ENCODE data around the gene BIRC6.

BIRC6 gene

GRCh38 chr2:32375228-32375892, 18.5 kb downstream of the BIRC6 start:
- no peak for DNase-seq

- no peak for DNase-seq
Observed at GRCh38 chr2:32376756-32377155, 19.9 kb downstream of the BIRC6 start.

- DNase-seq = no peak
Observed at GRCh38 chr2:32377928-32378327, 21.1 kb downstream of the BIRC6 start.

- DNase-seq = no peak
Observed at GRCh38 chr2:32379352-32379751, 22.5 kb downstream of the BIRC6 start.

GRCh38 chr2:32383858-32384257, 27.0 kb downstream of the BIRC6 start:
- no peak for DNase-seq

- no peak for DNase-seq
Observed at GRCh38 chr2:32384529-32384928, 27.7 kb downstream of the BIRC6 start.

DNA sequence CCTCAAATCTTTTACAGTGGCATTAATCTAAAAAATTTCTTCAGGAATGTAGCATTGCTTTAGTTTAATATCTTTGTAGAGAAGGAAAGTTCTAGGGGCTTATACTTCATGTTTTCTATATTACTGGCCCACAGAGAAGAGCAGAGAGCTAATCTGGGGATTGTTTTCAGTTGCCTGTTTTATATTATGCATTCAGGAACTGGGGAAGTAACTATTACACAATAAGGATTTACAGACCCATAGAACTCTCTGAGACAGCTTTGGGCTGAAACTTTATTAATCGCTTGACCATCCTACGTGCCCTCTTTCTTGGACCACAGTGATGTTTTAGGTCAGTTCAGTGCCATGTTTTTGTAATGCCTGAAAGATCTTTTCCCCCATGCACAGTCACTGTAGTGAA, 29.9 kb downstream of the BIRC6 start:
- no peak for DNase-seq

DNA sequence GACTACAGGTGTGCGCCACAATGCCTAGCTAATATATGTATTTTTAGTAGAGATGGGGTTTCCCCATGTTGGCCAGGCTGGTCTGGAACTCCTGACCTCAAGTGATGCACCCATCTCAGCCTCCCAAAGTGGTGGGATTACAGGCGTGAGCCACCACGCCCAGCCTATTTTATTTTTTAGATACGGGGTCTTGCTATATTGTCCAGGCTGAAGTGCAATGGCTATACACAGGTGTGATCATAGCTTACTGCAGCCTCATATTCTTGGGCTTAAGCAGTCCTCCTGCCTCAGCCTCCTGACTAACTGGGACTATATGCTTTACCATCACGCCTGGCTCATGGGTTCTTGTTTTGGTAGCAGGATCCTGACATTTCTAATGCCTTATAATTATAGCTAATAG, 42.4 kb downstream of the BIRC6 start:
- DNase-seq = no peak

DNA sequence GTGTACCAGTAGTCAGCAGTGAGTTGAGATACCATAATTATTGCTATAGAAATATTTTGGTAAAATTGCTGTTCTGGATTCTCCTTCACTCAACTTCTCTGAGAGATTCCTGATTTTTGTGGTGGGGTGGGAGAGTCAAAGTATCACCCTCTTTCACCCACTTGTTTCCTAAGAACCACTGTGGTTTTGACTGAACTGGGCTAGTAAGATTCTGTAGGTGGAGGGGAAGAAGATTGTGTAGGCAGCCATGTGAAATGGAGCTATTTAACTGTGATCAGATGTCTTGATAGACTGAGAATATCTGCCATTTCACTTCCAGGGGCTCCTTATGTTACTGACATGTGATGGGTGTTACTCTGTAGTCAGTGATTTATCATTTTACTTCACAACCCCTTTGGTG, 45.3 kb downstream of the BIRC6 start:
- DNase-seq = no peak

DNA sequence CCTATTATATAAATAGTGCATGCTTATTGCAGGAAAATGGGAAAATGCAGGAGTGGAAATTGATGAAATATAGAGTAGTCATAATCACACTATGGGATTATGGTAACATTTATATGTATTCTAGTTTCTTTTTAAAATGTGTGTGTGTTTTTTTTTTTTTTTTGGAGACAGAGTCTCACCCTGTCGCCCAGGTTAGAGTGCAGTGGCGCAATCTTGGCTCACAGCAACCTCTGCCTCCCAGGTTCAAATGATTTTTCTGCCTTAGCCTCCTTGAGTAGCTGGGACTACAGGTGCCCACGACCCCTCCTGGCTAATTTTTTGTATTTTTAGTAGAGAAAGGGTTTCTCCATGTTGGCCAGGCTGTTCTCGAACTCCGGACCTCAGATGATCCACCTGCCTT, 47.0 kb downstream of the BIRC6 start:
- DNase-seq = no peak

DNA sequence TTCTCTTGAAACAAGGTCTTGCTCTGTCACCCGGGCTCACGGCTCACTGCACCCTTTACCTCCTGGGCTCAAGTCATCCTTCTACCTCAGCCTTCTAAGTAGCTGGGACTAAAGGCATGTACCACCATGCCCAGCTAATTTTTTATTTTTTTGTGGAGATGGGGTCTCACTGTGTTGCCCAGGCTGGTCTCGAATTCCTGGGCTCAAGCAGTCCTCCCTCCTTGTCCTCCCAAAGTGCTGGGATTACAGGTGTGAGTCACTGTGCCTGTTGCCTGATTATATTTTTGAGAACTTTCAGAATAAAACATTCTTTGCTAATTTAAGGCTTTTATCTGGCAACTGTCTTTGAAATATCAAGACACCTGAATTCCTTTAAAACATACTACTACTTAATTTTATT, 47.9 kb downstream of the BIRC6 start:
- DNase-seq = no peak

GRCh38 chr2:32416519-32416918, 59.7 kb downstream of the BIRC6 start:
- no peak for DNase-seq

GRCh38 chr2:32417659-32418058, 60.8 kb downstream of the BIRC6 start:
- DNase-seq = no peak

DNA sequence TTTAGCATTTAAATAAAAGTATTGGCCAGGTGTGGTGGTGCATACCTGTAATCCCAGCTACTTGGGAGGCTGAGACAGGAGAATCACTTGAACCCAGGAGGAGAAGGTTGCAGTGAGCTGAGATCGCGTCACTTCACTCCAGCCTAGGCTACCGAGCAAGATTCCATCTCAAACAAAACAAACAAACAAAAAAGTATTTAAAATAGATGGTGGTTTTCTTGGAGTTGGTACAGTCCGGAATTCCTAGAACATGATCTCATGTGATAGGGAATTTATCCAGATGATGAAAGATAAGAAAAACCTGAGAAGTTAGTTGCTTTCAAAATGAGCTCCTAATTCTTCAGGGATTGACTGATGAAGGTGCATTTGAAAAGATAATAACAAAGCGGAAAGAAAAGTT, 62.0 kb downstream of the BIRC6 start:
- peak; percentile 61 for DNase-seq

- peak; percentile 21 for DNase-seq
Observed at GRCh38 chr2:32422133-32422532, 65.3 kb downstream of the BIRC6 start.

DNA sequence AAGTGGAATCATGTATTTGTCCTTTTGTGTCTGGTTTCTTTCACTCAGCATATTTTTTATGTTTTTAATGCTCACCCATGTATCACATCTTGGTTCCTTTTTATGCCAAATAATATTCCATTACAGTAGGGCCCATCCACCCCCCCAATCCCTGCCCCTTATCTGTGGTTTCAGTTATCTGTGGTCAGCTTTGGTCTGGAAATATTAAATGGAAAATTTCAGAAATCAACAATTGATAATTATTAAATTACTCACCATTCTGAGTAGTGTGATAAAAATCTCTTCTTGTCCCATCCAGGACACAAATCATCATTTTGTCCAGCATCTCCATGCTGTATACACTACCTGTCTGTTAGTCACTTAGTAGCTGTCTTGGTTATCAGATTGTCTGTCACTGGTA, 66.7 kb downstream of the BIRC6 start:
- peak; percentile 16 for DNase-seq

- no peak for DNase-seq
Observed at GRCh38 chr2:32424739-32425138, 67.9 kb downstream of the BIRC6 start.

- DNase-seq = peak; percentile 74
Observed at GRCh38 chr2:32425719-32426141, 68.9 kb downstream of the BIRC6 start.

DNA sequence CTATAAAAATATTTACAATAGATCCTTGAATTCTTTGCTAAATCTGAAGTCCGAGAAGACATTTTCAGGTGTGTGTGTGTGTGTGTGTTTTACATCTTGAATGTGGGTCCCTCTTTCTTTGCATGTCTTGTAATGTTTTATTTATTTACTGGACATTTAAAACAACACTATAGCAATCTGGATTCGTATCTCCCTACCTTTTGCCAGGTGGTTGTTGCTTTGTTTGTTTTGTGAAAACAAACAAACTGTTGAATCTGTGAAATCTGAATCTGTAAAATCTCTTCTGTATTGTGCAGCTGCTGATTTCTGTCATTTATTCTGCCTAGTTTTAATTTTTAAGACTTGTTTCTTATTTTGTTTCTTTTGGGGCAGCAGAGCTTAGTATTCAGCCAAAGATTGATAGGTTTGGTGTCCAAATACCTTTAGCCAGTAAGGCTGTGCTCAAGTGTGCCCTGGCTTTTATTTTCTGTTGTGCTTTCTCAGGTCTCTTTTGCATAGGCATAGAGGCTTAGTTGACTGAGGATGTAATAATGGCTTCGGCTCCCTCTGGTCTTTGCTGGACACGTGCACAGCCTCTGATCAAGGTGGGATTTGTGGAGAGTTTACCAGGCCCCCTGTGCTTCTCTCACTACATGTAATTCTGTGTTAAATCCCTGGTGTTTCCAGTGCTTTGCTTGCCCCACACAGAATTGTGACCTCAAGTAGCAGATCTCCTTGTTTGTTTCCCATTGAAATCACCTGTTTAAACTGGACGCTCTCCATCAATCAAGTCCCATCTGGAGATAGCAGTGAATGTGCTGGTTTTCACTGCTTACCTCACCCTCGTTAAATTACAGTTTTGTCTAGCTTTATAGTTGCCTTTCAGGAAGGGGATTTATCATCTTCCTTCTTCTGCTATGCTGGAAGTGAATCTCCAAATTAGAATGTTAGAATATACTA, 71.1 kb downstream of the BIRC6 start:
- DNase-seq = no peak

GRCh38 chr2:32430804-32431203, 74.0 kb downstream of the BIRC6 start:
- no peak for DNase-seq

GRCh38 chr2:32436150-32436549, 79.3 kb downstream of the BIRC6 start:
- peak; percentile 7 for DNase-seq

GRCh38 chr2:32442020-32442467, 85.2 kb downstream of the BIRC6 start:
- DNase-seq = no peak

- DNase-seq = no peak
Observed at GRCh38 chr2:32446369-32446768, 89.5 kb downstream of the BIRC6 start.

DNA sequence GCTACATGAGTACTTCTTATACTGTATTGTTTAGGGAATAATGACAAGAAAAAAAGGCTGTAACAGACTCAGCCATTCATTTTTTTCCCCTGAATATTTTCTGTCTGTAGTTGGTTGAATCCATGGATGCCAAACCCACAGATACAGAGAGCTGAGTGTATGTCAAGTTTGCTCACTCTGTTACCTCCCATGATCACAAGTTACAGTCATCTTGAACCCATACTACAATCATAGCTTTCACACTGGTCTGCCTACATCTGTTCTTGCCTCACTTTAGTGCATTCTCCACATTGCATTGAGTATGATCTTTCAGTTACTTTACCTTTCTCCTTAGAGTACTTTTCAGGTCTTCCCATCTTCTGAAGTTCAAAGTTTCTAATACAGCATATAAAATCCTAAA, 94.0 kb downstream of the BIRC6 start:
- no peak for DNase-seq

Data from fibroblast of skin of right biceps (primary cell).